Keratinocyte (primary cell): ENCODE measurements around the gene THG1L. TPM values are rescaled to one million over a fixed set of nuclear protein-coding genes. Genes with fewer than 3 reads are reported as not detected.

ENCODE experiments used
- DNase-seq: peaks from one replicate; pipeline ENCODE4 v3.0.0-alpha.2; 2011; ENCODE audit warnings: low read depth, missing footprints, low spot score
- FAIRE-seq: peaks from 2 replicates; lab custom pipeline; 2011; peaks lifted over from hg19 to GRCh38; lab: Jason Lieb, UNC
- H2AFZ ChIP-seq: 2 replicates; pipeline ENCODE4 v1.6.0; 2012; ENCODE audit warnings: low read length, control low read depth, inconsistent platforms; ENCODE audit not compliant: control insufficient read depth
- H3K27ac ChIP-seq: 2 replicates; pipeline ENCODE4 v1.5.1; 2011; ENCODE audit warnings: low read length; ENCODE audit not compliant: control insufficient read depth, insufficient read depth
- H3K27me3 ChIP-seq: 3 replicates; pipeline ENCODE4 v1.6.0; 2011; ENCODE audit warnings: low read length; ENCODE audit not compliant: control insufficient read depth, insufficient read depth; ENCODE audit errors: extremely low read depth
- H3K36me3 ChIP-seq, 2 experiments: 2 replicates in 1 of 2; 3 replicates in 1 of 2; pipeline ENCODE4 v1.5.1; 2011; ENCODE audit warnings: low read length in 2 of 2, mild to moderate bottlenecking in 1 of 2; ENCODE audit not compliant: control insufficient read depth in 2 of 2, insufficient read depth in 2 of 2; ENCODE audit errors: extremely low read depth in 1 of 2
- H3K4me1 ChIP-seq: 3 replicates; pipeline ENCODE4 v1.5.1; 2011; ENCODE audit warnings: low read length; ENCODE audit not compliant: control insufficient read depth, insufficient read depth; ENCODE audit errors: extremely low read depth
- H3K4me2 ChIP-seq: 3 replicates; pipeline ENCODE4 v1.6.0; 2011; ENCODE audit warnings: low read depth, low read length; ENCODE audit not compliant: control insufficient read depth, insufficient read depth; ENCODE audit errors: extremely low read depth
- H3K4me3 ChIP-seq, 3 experiments: fragments of 200-600 bp in 1 of 3; sonication (generic) in 1 of 3; 2 replicates in 2 of 3; 3 replicates in 1 of 3; pipeline ENCODE4 v1.5.1; 2011 to 2016; ENCODE audit warnings: low read length in 3 of 3, mild to moderate bottlenecking in 3 of 3, control low read depth in 2 of 3, inconsistent platforms in 1 of 3, low read depth in 1 of 3, mixed read lengths in 1 of 3, mixed run types in 1 of 3, moderate library complexity in 1 of 3; ENCODE audit not compliant: control insufficient read depth in 2 of 3, insufficient read depth in 2 of 3; ENCODE audit errors: extremely low read depth in 1 of 3
- H3K79me2 ChIP-seq: 2 replicates; pipeline ENCODE4 v1.6.0; 2012; ENCODE audit warnings: low read length; ENCODE audit not compliant: control insufficient read depth, insufficient read depth
- H3K9ac ChIP-seq: 3 replicates; pipeline ENCODE4 v1.6.0; 2011; ENCODE audit warnings: low read length; ENCODE audit not compliant: control insufficient read depth, insufficient read depth; ENCODE audit errors: extremely low read depth
- H3K9me1 ChIP-seq: 3 replicates; pipeline ENCODE4 v1.6.0; 2011; ENCODE audit warnings: low read length; ENCODE audit not compliant: control insufficient read depth, insufficient read depth; ENCODE audit errors: extremely low read depth
- H3K9me3 ChIP-seq: 2 replicates; pipeline ENCODE4 v1.5.1; 2012; ENCODE audit warnings: low read depth, low read length; ENCODE audit not compliant: control insufficient read depth
- H4K20me1 ChIP-seq: 3 replicates; pipeline ENCODE4 v1.6.0; 2011; ENCODE audit warnings: low read length; ENCODE audit not compliant: control insufficient read depth, insufficient read depth; ENCODE audit errors: extremely low read depth
- CTCF ChIP-seq, 3 experiments: IDR thresholded peaks in 1 of 3; conservative IDR thresholded peaks in 1 of 3; optimal IDR thresholded peaks in 1 of 3; 2 replicates in 2 of 3; 3 replicates in 1 of 3; pipeline versions ENCODE3 to v1.5.1; 2011; ENCODE audit warnings: low read length in 3 of 3, mild to moderate bottlenecking in 3 of 3, moderate library complexity in 2 of 3, control low read depth in 1 of 3, inconsistent platforms in 1 of 3; ENCODE audit not compliant: insufficient read depth in 2 of 3; ENCODE audit errors: extremely low read depth in 1 of 3
- EZH2 ChIP-seq: IDR thresholded peaks from one replicate; pipeline ENCODE4 v1.6.1; 2012; ENCODE audit warnings: inconsistent platforms, mild to moderate bottlenecking, low read length, moderate library complexity
- dilution Hi-C: fragments of 300-500 bp; cut with MboI; formaldehyde crosslinking; loops from one replicate; pipeline ENCODE4 v1.7.0; 2020; ENCODE audit warnings: low sequenced_read_pairs; ENCODE audit not compliant: extremely low pct_ligation_motif_present
- polyA plus RNA-seq, 5 experiments: library from polyadenylated mRNA; depleted of rRNA in 3 of 5; stranded (reverse) in 3 of 5; stranded (forward) in 1 of 5; unstranded in 1 of 5; fragments of >200 nt; gene quantifications; 1 replicate in 1 of 5; 2 replicates in 3 of 5; 3 replicates in 1 of 5; pipeline versions ENCODE4 v1.2.1 to v1.2.3, GENCODE V29; 2011 to 2012; ENCODE audit warnings: missing spikeins in 2 of 5, low read depth in 1 of 5, low replicate concordance in 1 of 5

The THG1L gene
- polyA plus RNA-seq, 1 donor (not counting 4 experiments of a cell fraction or from before 2014, with no cell fraction given): 23.4 TPM

DNA sequence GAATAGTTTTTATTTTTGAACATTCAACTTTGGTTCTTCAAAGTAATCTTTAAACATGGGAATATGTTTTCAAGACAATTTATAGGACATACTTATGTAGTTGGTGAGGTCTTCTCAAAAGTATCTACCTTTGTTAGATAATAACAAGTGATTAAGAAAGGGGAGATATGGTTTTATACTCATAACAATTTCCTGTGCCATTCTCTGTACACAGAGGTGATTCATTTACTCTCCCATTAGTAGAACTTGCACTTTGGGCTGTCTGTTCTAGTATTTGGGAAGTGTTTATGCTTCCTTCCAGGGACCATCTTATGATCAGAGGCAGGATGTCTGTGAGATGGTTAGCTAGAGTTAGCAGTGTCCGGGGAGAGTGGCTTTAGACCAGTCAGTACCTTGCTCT lies 27.5 kb downstream of the THG1L start:
- Histone ChIP-seq H3K9me3 (no peaks in the 10 kb centered on the region), H3K27me3 (no peaks in the 10 kb centered on the region), H3K79me2 (no peaks in the 10 kb centered on the region), H4K20me1 (no peaks in the 10 kb centered on the region), H3K27ac (no peak overlapping the region), H3K9ac (no peak overlapping the region), H3K36me3 (peaks cover 8 to 10% of the 10 kb centered on the region in 2 experiments), H3K4me2 (no peak overlapping the region), H2AFZ (no peak overlapping the region), H3K9me1 (no peaks in the 10 kb centered on the region), H3K4me1 (no peaks in the 10 kb centered on the region), H3K4me3 (no peak overlapping the region)
- DNase-seq (no peak), FAIRE-seq (no peak)
- dilution Hi-C loops: no loop called here
- TF ChIP-seq CTCF (optimal IDR thresholded peaks at IDR 0.05 in 1 of 3, IDR thresholded peaks at IDR 0.05 in 1 of 3, conservative IDR thresholded peaks at IDR 0.05 in 1 of 3; ENCODE audit: extremely low read depth in 1 of 3, insufficient read depth in 2 of 3, low read length in 3 of 3): no peak
- TF ChIP-seq EZH2: no peak

DNA sequence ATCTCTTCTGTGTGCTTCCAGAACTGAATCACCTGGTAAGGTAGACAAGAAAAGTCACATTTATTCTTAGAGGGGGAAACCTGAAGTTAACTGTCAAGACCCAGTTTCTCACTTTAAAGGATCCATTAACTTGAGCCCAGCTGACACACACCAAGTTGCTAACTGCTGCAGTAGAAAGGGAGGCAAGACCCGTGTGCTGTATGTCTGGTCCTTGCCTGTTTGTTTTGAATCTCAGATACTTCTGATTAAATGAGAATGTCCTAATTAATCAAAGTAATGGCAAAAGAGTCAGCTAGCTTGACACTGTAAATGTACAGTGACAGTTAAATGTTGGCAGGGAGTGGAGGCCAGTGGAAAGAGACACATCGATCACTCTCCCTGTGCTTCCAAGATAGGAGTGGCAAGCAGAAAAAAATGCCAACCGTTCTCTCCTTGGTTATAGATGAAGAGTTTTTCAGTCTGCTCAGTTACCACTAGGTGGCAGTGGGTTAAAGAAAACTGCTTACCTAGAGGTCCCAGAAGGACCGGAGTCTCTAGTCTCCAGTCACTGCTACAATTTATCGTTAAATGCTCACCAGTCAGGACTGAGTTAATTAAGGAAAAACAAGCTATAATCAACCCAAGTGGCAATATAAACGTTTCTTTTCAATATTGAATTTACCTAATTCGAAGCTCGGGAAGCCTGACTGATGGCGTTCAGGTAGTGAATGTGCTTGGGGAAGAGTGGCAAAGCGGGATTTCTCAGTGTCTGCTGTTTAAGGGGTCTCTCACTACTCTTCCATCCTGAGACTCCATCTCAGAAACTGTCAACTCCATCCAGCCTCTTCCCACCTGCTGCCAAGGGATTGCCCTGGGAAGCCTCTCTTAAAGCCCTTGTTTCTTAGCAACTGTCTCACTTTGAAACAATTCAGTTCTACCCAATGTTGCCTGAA lies 30.7 kb downstream of the THG1L start:
- TF ChIP-seq EZH2: no peak
- TF ChIP-seq CTCF (optimal IDR thresholded peaks at IDR 0.05 in 1 of 3, IDR thresholded peaks at IDR 0.05 in 1 of 3, conservative IDR thresholded peaks at IDR 0.05 in 1 of 3; ENCODE audit: extremely low read depth in 1 of 3, insufficient read depth in 2 of 3, low read length in 3 of 3): peak; percentile 53 to 73 (median 64)
- DNase-seq (no peak), FAIRE-seq (peak; percentile 90)
- Histone ChIP-seq H3K4me2 (no peak overlapping the region), H4K20me1 (no peaks in the 10 kb centered on the region), H3K9me3 (no peaks in the 10 kb centered on the region), H3K4me1 (no peaks in the 10 kb centered on the region), H2AFZ (peak overlapping the region; percentile 57), H3K27ac (no peak overlapping the region), H3K27me3 (no peaks in the 10 kb centered on the region), H3K79me2 (no peaks in the 10 kb centered on the region), H3K36me3 (peaks cover 0 to 2% of the 10 kb centered on the region in 2 experiments), H3K9ac (no peak overlapping the region), H3K9me1 (no peaks in the 10 kb centered on the region), H3K4me3 (no peak overlapping the region)
- dilution Hi-C loops: no loop called here
